Stimulated activated CD8-positive, alpha-beta memory T cell treated with anti-CD3 and anti-CD28 coated beads, Interleukin-4, amount 100 ng/mL, for 4 hours (primary cell): ENCODE data around the gene FBXO46.
A peak's percentile ranks its signal among the peaks of the same experiment; 100 is the strongest.
"Not testable (repeated sequence)": the region's sequence is repeated elsewhere in the genome, so short reads cannot be mapped to it uniquely, and the experiment has no call there.

Experiments
- DNase-seq, 2 donors: peaks; one replicate each; pipeline ENCODE4 v3.0.0-alpha.2; 2020; ENCODE audit warnings: low read depth in 2 of 2, low spot score in 1 of 2

FBXO46 gene

GRCh38 chr19:45728683-45729082 is 2.0 kb downstream of the FBXO46 start:
- not testable (repeated sequence) for DNase-seq

- DNase-seq, result not testable (repeated sequence)
Observed at GRCh38 chr19:45720065-45720464, 10.6 kb downstream of the FBXO46 start.

GRCh38 chr19:45717983-45718650 is 12.6 kb downstream of the FBXO46 start:
- DNase-seq, result no peak

- peak; percentile 91 to 96 for DNase-seq
Observed at GRCh38 chr19:45717131-45717982, 13.3 kb downstream of the FBXO46 start.

- no peak for DNase-seq
Observed at GRCh38 chr19:45716359-45717130, 14.2 kb downstream of the FBXO46 start.

GRCh38 chr19:45715139-45715538 is 15.6 kb downstream of the FBXO46 start:
- no peak for DNase-seq

GRCh38 chr19:45713141-45713540 is 17.6 kb downstream of the FBXO46 start:
- DNase-seq, result no peak

GRCh38 chr19:45712699-45713067 is 18.0 kb downstream of the FBXO46 start:
- no peak for DNase-seq

- no peak for DNase-seq
Observed at GRCh38 chr19:45711851-45712698, 18.6 kb downstream of the FBXO46 start.

- DNase-seq, result no peak
Observed at GRCh38 chr19:45710356-45711130, 20.2 kb downstream of the FBXO46 start.

- DNase-seq, result no peak
Observed at GRCh38 chr19:45705710-45706415, 24.8 kb downstream of the FBXO46 start.

GRCh38 chr19:45705115-45705514 is 25.6 kb downstream of the FBXO46 start:
- no peak for DNase-seq

GRCh38 chr19:45701676-45702075 is 29.0 kb downstream of the FBXO46 start:
- no peak for DNase-seq

GRCh38 chr19:45693106-45693788 is 37.4 kb downstream of the FBXO46 start:
- DNase-seq, result peak; percentile 36 to 56

GRCh38 chr19:45692187-45693105 is 38.2 kb downstream of the FBXO46 start, which contains the start of gene QPCTL:
Gene QPCTL, plus strand, starts transcription at chr19:45692666. Its CDS starts 38 bp downstream, at chr19:45692704.
- peak; percentile 91 to 95 for DNase-seq

GRCh38 chr19:45691516-45692186 is 39.0 kb downstream of the FBXO46 start, which contains the start of gene SNRPD2:
Gene SNRPD2, minus strand, starts transcription at chr19:45691953. Its CDS starts 65 bp downstream, at chr19:45691888.
- peak; percentile 83 to 89 for DNase-seq

GRCh38 chr19:45687599-45687998 is 43.1 kb downstream of the FBXO46 start:
- no peak for DNase-seq
